ENCODE measurements around the gene MTX2.

DNA sequence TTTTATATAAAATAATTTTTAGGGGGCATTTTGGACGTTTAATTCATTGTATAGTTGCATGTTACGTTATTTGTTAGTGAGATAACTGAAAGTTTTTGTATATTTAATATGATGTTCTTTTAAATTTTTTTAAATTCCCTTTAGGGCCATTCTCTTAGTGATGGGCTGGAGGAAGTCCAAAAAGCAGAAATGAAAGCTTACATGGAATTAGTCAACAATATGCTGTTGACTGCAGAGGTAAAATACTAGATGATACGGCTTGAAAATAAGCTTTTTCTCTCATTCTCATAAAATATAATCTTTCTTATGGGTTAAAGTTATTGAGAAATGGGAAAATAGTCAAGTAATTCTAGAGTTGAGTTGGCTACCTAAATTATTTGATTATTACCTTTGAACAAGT lies 58.9 kb downstream of the MTX2 start:
- TF ChIP-seq, protein P1, sequence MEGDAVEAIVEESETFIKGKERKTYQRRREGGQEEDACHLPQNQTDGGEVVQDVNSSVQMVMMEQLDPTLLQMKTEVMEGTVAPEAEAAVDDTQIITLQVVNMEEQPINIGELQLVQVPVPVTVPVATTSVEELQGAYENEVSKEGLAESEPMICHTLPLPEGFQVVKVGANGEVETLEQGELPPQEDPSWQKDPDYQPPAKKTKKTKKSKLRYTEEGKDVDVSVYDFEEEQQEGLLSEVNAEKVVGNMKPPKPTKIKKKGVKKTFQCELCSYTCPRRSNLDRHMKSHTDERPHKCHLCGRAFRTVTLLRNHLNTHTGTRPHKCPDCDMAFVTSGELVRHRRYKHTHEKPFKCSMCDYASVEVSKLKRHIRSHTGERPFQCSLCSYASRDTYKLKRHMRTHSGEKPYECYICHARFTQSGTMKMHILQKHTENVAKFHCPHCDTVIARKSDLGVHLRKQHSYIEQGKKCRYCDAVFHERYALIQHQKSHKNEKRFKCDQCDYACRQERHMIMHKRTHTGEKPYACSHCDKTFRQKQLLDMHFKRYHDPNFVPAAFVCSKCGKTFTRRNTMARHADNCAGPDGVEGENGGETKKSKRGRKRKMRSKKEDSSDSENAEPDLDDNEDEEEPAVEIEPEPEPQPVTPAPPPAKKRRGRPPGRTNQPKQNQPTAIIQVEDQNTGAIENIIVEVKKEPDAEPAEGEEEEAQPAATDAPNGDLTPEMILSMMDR (IDR thresholded peaks at IDR 0.05; ENCODE audit: low read length) = no peak
- TF ChIP-seq EZH2 (optimal IDR thresholded peaks at IDR 0.05; ENCODE audit: low read depth, low read length) = no peak
